Activated naive CD8-positive, alpha-beta T cell (primary cell): ENCODE results near the gene PLXNA4.

ENCODE experiments used
- H3K27ac Mint-ChIP-seq: one replicate; pipeline ENCODE4 v1.8.0; 2021; ENCODE audit warnings: mixed read lengths
- H3K27me3 Mint-ChIP-seq: one replicate; pipeline ENCODE4 v1.8.0; 2021; ENCODE audit warnings: mixed read lengths
- H3K36me3 Mint-ChIP-seq: one replicate; pipeline ENCODE4 v1.8.0; 2021; ENCODE audit warnings: mixed read lengths
- H3K4me1 Mint-ChIP-seq: one replicate; pipeline ENCODE4 v1.8.0; 2021; ENCODE audit warnings: low read depth, mixed read lengths
- H3K4me3 Mint-ChIP-seq: one replicate; pipeline ENCODE4 v1.8.0; 2021; ENCODE audit warnings: mild to moderate bottlenecking, mixed read lengths
- H3K9me3 Mint-ChIP-seq: one replicate; pipeline ENCODE4 v1.8.0; 2021; ENCODE audit warnings: low read depth, mixed read lengths

The PLXNA4 gene

DNA sequence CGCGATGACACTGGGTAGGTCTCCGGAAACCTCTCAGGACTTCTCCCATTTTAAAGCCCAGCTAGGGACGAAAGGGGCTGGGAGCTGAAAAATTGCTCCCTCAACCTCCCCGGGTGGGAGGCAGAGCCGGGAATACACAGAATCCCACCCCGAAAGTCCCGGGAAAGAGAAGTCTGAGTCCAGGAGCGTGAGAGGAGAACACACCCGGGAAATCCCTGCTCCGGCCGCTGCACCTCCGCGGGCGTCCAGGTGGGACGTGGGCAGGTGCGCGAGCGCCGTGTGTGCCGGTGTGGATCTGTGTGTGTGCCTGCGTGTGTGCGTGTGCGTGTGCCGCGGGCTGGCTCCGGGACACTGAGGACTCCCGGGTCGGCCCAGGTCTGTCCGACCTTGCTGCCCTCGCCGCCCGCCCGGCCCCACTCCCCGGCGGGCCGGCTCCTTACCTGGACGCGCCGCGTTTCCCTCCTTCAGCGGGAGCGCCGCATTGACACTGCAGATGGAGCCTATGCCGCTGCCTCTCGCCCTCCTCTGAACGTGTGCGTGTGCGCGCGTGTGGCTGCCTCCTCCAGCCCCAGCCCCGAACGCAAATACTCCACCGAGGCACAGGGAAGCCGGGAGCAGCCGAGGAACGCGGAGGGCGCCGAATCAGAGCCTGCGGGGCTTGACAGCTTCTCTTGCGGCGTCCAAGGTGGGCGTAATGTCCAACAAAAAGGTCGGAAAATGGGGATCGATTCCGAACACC is at the start of gene PLXNA4:
Gene PLXNA4, minus strand, starts transcription at position 489 of the 739 bp plus-strand sequence. CDS start 67,777 bp downstream, outside the sequence.
- peak within 1 kb of the TSS; percentile 14 for H3K4me3 Mint-ChIP-seq
- no peaks in the 10 kb centered on the region for H3K36me3 Mint-ChIP-seq
- H3K27me3 Mint-ChIP-seq: peaks cover 34% of the 10 kb centered on the region
- no peaks in the 10 kb centered on the region for H3K9me3 Mint-ChIP-seq
- H3K27ac Mint-ChIP-seq: no peak within 1 kb of the TSS
- peaks cover 24% of the 10 kb centered on the region for H3K4me1 Mint-ChIP-seq

DNA sequence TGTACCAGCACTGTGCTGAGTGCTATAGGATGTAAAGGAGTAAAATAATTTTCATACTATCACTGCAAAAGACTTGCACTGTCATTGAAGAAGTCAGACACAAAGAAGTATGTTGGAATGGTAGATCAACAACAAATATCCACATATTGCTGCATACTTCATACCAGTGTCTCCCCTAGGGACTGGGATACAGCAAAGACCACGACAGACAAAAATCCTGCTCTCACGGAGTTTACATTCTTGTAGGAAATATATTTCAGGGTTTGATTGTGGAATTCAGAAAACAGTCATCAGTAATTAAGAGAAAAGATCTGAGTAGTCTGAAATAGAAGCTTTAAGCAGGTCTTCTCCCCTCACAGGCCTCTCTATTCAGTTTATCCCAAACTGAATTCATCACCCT is 49.4 kb upstream of the PLXNA4 start:
- no peaks in the 10 kb centered on the region for H3K36me3 Mint-ChIP-seq
- H3K4me1 Mint-ChIP-seq: no peaks in the 10 kb centered on the region
- H3K9me3 Mint-ChIP-seq: no peaks in the 10 kb centered on the region
- no peaks in the 10 kb centered on the region for H3K27me3 Mint-ChIP-seq
- no peak overlapping the region for H3K27ac Mint-ChIP-seq
- no peak overlapping the region for H3K4me3 Mint-ChIP-seq

GRCh38 chr7:132622081-132622480 is 45.8 kb upstream of the PLXNA4 start:
- Mint-ChIP-seq H3K4me1 (no peaks in the 10 kb centered on the region), H3K4me3 (no peak overlapping the region), H3K27ac (no peak overlapping the region), H3K27me3 (no peaks in the 10 kb centered on the region), H3K36me3 (no peaks in the 10 kb centered on the region), H3K9me3 (no peaks in the 10 kb centered on the region)

- Mint-ChIP-seq H3K27me3 (peaks cover 2% of the 10 kb centered on the region), H3K27ac (no peak overlapping the region), H3K36me3 (no peaks in the 10 kb centered on the region), H3K9me3 (no peaks in the 10 kb centered on the region), H3K4me3 (no peak overlapping the region), H3K4me1 (no peaks in the 10 kb centered on the region)
Observed at GRCh38 chr7:132619967-132620366, 43.7 kb upstream of the PLXNA4 start.

- H3K27me3 Mint-ChIP-seq: peaks cover 3% of the 10 kb centered on the region
- H3K4me3 Mint-ChIP-seq: no peak overlapping the region
- H3K4me1 Mint-ChIP-seq: peaks cover 6% of the 10 kb centered on the region
- H3K36me3 Mint-ChIP-seq: no peaks in the 10 kb centered on the region
- no peak overlapping the region for H3K27ac Mint-ChIP-seq
- H3K9me3 Mint-ChIP-seq: no peaks in the 10 kb centered on the region
Observed at GRCh38 chr7:132618956-132619305, 42.7 kb upstream of the PLXNA4 start.

GRCh38 chr7:132618271-132618955 is 42.1 kb upstream of the PLXNA4 start:
- H3K9me3 Mint-ChIP-seq: no peaks in the 10 kb centered on the region
- no peak overlapping the region for H3K4me3 Mint-ChIP-seq
- H3K36me3 Mint-ChIP-seq: no peaks in the 10 kb centered on the region
- peaks cover 6% of the 10 kb centered on the region for H3K4me1 Mint-ChIP-seq
- no peak overlapping the region for H3K27ac Mint-ChIP-seq
- peaks cover 3% of the 10 kb centered on the region for H3K27me3 Mint-ChIP-seq

DNA sequence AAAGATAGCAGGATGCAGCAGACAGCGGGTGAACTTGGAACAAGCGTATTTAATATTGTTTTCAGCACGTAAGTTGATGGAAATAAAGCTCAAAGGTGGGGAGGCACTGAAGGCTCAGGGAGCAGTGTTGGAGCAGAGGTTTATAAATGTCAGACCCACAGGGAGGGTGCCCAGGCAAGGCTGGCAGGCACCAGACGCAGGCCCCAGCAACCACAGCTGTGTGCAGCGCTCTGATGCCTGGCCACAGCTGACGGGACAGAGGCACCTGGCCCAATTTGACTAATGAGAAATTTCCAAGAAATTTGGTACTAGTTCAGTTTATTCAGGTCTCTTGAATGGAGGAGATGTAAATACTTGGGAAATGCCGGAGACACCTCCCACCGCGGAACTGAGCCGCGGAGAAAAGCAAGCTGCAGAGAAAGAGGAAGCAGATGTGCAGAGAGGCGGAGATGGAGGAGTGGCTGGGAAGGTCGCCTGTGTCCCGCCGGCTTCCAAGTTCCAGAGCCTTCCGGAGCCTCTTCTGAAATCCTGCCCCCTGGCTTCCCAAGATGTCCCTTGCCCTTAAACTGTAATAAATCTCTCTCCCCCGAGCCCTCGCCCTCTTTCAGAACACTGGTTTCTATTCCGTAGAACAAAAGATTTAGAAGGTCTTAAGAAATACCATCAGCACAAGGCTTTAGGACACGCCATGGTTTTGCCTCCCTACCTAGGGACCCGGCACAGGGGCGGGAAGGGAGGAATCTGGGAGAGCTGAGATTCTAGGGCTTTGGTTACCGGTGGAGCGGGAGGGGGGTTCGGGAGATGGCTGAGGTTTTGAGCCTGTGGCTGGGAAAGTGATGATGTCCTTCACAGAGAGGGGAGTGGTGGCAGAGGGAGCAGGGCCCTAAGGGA is 38.4 kb upstream of the PLXNA4 start:
- Mint-ChIP-seq H3K27ac (no peak overlapping the region), H3K9me3 (no peaks in the 10 kb centered on the region), H3K27me3 (peaks cover 6% of the 10 kb centered on the region), H3K4me3 (peak overlapping the region; percentile 55), H3K4me1 (peaks cover 6% of the 10 kb centered on the region), H3K36me3 (no peaks in the 10 kb centered on the region)

DNA sequence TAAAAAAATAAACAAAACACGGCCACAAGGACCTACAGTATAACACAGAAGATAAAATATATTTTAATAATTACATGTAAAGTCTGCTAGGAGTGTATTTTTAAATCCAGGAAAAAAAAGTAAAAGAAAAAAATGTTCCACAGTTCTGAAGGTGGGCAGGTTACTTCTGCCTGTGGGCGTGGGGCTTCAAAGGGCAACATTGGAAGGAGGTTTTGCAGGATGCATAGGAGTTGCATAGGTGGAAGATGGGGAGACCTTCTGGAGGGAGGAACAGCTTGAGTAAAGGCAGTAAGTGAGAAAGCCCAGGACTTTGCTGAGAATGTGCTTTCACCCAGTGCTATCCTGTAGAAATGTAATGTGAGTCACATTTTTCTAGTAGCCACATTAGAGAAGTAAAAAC is 37.5 kb upstream of the PLXNA4 start:
- Mint-ChIP-seq H3K27me3 (peaks cover 6% of the 10 kb centered on the region), H3K36me3 (no peaks in the 10 kb centered on the region), H3K4me1 (peaks cover 6% of the 10 kb centered on the region), H3K4me3 (no peak overlapping the region), H3K27ac (no peak overlapping the region), H3K9me3 (no peaks in the 10 kb centered on the region)

GRCh38 chr7:132610995-132611394 is 34.7 kb upstream of the PLXNA4 start:
- Mint-ChIP-seq H3K27me3 (peaks cover 4% of the 10 kb centered on the region), H3K36me3 (no peaks in the 10 kb centered on the region), H3K9me3 (no peaks in the 10 kb centered on the region), H3K4me3 (no peak overlapping the region), H3K4me1 (peaks cover 6% of the 10 kb centered on the region), H3K27ac (no peak overlapping the region)

GRCh38 chr7:132609906-132610520 is 33.7 kb upstream of the PLXNA4 start:
- Mint-ChIP-seq H3K4me1 (peaks cover 6% of the 10 kb centered on the region), H3K9me3 (no peaks in the 10 kb centered on the region), H3K27ac (no peak overlapping the region), H3K4me3 (no peak overlapping the region), H3K36me3 (no peaks in the 10 kb centered on the region), H3K27me3 (peaks cover 4% of the 10 kb centered on the region)

- Mint-ChIP-seq H3K27me3 (peaks cover 4% of the 10 kb centered on the region), H3K4me3 (no peak overlapping the region)
Observed at GRCh38 chr7:132609222-132609621, 33.0 kb upstream of the PLXNA4 start.

GRCh38 chr7:132608523-132608922 is 32.3 kb upstream of the PLXNA4 start:
- H3K4me3 Mint-ChIP-seq: no peak overlapping the region
- H3K4me1 Mint-ChIP-seq: no peaks in the 10 kb centered on the region
- no peaks in the 10 kb centered on the region for H3K9me3 Mint-ChIP-seq
- H3K27ac Mint-ChIP-seq: no peak overlapping the region
- no peaks in the 10 kb centered on the region for H3K36me3 Mint-ChIP-seq
- H3K27me3 Mint-ChIP-seq: peaks cover 3% of the 10 kb centered on the region

More at GRCh38 chr7:132609222-132609621, 33.0 kb upstream of the PLXNA4 start:
- Mint-ChIP-seq H3K4me1 (peaks cover 2% of the 10 kb centered on the region), H3K36me3 (no peaks in the 10 kb centered on the region), H3K9me3 (no peaks in the 10 kb centered on the region), H3K27ac (no peak overlapping the region)

DNA sequence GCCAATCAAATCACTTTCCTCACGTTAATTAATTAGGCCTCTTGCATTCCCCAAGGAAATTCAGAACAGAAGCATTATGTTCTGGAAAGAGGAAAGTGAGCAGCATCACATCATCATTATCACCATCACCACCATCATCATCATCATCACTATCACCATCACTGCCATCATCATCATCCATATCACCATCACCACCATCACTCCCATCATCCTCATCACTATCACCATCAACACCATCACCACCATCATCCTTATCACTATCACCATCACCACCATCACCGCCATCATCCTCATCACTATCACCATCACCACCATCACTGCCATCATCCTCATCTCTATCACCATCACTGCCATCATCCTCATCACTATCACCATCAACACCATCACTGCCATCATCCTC is 31.4 kb upstream of the PLXNA4 start:
- H3K27ac Mint-ChIP-seq: no peak overlapping the region
- H3K9me3 Mint-ChIP-seq: no peaks in the 10 kb centered on the region
- no peak overlapping the region for H3K4me3 Mint-ChIP-seq
- H3K36me3 Mint-ChIP-seq: no peaks in the 10 kb centered on the region
- no peaks in the 10 kb centered on the region for H3K27me3 Mint-ChIP-seq
- H3K4me1 Mint-ChIP-seq: no peaks in the 10 kb centered on the region

DNA sequence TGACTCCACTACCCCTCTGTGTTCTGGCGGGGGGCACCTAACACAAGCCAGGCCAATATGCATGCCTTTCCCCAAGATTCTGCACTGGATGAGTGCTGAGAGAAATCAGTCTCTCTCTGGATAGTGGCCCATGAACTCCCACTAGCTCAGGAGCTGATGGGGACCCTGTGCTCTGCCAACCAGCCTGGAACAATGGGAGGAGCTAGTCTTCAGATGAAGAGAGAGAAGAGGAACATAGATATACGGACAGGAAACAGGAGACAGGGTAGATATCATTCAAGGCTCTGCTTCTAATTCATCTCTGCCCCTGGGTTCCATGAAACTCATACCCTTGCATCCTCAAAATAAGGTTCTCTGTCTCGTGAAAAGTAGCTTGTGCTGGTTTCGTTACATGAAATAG is 27.9 kb upstream of the PLXNA4 start:
- Mint-ChIP-seq H3K4me3 (no peak overlapping the region), H3K4me1 (no peaks in the 10 kb centered on the region), H3K27ac (no peak overlapping the region), H3K9me3 (no peaks in the 10 kb centered on the region), H3K27me3 (peaks cover 3% of the 10 kb centered on the region), H3K36me3 (no peaks in the 10 kb centered on the region)
